Measurements from ENCODE around the gene SNORC. TPM values are rescaled to one million over a fixed set of nuclear protein-coding genes. Genes with fewer than 3 reads are reported as not detected.
"Not testable (repeated sequence)": the region's sequence is repeated elsewhere in the genome, so short reads cannot be mapped to it uniquely, and the experiment has no call there.

The SNORC gene
- total RNA-seq, 1 donor from 2014 or later, result 1.9 TPM

DNA sequence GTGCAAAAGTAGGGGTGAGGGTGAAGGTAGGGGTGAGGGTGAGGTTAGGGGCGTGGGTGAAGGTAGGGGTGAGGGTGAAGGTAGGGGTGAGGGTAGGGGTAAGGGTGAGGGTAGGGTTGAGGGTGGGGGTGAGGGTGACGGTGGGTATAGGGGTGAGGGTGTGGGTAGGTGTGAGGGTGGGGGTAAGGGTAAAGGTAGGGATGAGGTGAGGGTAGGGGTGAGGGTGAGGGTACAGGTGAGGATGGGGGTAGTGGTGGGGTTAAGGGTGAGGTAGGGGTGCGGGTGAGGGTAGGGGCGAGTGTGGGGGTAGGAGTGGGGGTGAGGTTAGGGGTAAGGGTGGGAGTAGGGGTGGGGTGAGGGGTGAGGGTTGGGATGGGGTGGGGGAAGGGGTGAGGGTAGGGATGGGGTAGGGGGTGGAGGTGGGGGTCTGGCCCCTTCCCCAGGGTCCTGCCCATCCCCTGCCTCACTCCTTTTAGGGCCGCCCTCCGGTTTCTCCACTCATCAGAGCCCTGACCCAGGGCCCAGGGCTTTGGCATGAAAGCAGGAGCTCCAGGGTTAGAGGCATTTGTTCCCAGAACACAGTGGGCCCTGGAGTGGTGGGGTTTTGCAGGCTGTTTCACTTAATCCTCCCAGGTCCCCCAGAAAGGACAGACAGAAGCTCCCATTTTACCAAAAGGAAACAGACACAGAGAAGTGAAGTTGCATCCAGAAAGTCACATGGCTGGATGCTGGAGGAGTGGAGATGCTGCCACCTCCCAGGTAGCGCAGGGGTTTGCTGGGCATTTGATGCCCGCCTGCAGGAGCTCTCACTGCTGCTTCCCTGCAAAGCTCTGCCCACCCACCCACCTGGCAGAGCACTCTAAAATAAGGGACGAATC is 26.9 kb downstream of the SNORC start:
- H3K9me3 Mint-ChIP-seq, result no peaks in the 10 kb centered on the region
- no peak overlapping the region for H3K27ac Mint-ChIP-seq
- peaks cover 9% of the 10 kb centered on the region for H3K4me1 Mint-ChIP-seq (ENCODE audit: low read depth)
- DNase-seq (ENCODE audit: low spot score), result no peak
- no peaks in the 10 kb centered on the region for H3K36me3 Mint-ChIP-seq (ENCODE audit: low read depth)
- no peak overlapping the region for H3K4me3 Mint-ChIP-seq (ENCODE audit: low read depth)
- intact Hi-C loops (cut with micrococcal nuclease), result loop anchor here (5.0 to 10.0 kb wide), 2 partner anchors 168 to 350 kb away; partner anchors contain the start of gene INPP5D
- no peaks in the 10 kb centered on the region for H3K27me3 Mint-ChIP-seq (ENCODE audit: low read depth)

DNA sequence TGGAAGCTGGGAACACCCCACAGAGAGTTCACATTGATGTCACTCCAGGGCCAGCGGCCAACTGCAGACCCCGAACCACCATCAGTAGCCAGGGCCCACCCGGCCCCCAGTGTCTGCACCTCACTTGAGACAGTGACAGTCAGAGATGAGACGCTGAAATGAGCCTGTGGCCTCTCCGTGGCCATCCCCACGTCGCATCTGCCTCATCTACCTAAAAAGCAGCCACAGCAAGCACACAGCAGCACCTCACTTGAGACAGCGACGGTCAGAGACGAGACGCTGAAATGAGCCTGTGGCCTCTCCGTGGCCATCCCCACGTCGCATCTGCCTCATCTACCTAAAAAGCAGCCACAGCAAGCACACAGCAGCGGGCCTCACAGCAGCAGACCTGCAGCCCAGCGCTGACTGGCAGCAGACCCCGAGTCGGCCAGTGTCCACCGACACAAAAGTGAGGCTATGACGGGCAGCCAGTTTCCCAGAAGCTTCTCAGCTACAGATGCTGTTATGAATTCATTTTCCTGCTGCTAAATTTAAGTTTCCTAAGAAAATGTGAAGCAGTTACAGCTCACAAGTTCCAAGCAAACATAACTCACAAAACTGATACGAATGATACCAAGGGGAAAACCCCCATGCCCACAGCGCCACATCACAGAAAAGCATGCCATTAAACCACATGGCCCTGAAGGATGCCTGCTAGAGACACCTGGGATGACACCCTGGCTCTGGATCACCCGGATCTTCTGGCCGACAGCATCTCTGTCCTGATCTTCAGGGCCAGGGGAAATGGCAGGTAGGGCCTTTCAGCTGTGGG is 27.7 kb downstream of the SNORC start:
- no peaks in the 10 kb centered on the region for H3K36me3 Mint-ChIP-seq (ENCODE audit: low read depth)
- intact Hi-C loops (cut with micrococcal nuclease), result loop anchor here (5.0 to 10.0 kb wide), 2 partner anchors 167 to 349 kb away; partner anchors contain the start of gene INPP5D
- no peak for DNase-seq (ENCODE audit: low spot score)
- H3K9me3 Mint-ChIP-seq, result no peaks in the 10 kb centered on the region
- peaks cover 12% of the 10 kb centered on the region for H3K4me1 Mint-ChIP-seq (ENCODE audit: low read depth)
- H3K27ac Mint-ChIP-seq, result no peak overlapping the region
- peak overlapping the region; percentile 42 for H3K4me3 Mint-ChIP-seq (ENCODE audit: low read depth)
- H3K27me3 Mint-ChIP-seq (ENCODE audit: low read depth), result no peaks in the 10 kb centered on the region

DNA sequence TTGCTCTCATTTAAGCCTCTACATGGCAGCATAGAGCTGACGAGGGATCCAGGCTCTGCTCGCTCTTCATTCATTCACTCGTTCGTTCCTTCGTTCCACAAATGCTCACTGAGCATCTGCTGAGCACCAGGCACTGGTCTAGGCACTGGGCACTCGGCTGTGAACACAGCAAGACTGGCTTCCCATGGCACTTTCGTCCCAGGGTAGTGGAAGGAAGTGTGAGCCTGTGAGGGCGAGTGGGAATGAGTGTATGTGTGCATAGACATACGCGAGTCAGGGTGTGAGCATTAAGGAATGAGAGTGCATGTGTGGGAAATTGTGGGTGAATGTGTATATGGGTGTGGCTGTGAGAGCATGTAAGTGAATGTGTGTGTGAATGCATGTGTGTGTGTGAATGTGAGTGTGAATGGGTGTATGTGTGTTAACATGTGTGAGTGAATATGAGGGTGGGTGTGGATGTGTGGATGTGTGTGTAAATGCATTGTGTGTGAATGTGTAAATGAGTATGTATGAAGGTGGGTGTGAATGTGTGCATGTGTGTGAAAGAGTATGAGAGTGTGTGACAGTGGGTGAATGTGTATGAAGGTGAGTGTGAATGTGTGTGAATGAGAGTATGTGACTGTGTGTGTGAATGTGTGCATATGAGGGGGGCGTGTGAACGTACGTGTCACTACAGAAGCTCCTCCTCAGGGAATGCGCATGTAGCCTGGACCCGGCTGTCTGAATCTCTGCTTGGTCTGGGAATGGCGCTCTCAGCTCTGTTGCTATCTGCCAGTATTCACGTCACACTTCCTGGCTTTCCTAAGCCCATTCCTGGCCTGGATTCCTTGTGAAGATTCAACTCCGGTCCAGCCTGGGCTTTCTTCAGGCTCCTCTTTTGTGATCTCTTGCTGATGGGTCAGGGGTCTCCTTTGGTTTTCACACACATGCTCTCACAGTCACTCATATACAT is 28.8 kb downstream of the SNORC start:
- Mint-ChIP-seq H3K36me3 (ENCODE audit: low read depth) (no peaks in the 10 kb centered on the region), H3K4me3 (ENCODE audit: low read depth) (no peak overlapping the region), H3K9me3 (no peaks in the 10 kb centered on the region), H3K27ac (no peak overlapping the region), H3K27me3 (ENCODE audit: low read depth) (no peaks in the 10 kb centered on the region), H3K4me1 (ENCODE audit: low read depth) (peaks cover 12% of the 10 kb centered on the region)
- no peak for DNase-seq (ENCODE audit: low spot score)
- intact Hi-C loops (cut with micrococcal nuclease), result loop anchor here (5.0 to 10.0 kb wide), 2 partner anchors 166 to 348 kb away; partner anchors contain the start of gene INPP5D

DNA sequence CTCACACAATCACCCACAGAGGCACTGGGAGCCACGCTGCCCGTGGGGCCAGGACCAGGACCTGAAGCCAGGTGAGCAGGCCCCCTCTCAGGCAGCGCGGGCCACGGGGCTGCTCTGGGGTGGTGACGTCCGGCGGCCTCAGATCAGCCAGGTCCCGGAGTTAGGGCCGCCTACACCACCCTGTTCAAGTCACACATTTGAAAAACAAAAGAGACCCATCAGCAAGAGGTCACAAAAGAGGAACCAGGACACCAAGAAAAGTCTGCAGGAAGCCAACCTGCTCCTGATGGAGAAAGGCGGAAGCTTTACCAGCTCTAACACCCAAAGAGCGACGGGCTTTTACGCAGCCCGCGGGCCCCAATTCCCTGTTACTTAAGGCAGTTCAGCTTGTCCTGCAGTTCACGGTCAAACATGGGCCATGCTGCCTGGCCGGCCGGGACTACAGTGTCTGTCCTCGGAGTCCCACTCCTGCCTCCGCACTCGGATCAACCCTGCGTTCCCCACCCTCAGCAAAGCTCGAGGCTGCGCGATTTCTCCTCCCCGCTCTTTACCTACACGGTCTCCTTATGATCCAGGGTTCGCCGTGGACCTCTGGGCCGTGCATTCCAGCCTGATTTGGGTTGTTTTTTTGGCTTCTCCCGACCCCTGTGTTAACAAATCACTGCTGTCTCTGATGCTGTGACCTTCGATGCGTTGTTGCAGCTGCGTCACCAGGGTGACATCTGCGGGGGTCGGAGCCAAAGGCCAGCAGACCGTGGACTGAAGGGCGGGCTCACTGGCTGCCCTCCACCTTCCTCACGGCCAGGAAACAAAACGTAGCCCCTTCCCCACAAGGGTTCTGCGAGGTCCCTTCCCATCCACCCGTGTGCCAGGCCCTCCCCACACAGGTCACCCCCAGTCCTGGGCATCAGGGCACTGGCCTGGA is 31.0 kb downstream of the SNORC start:
- intact Hi-C loops (cut with micrococcal nuclease), result no loop called here
- Mint-ChIP-seq H3K9me3 (no peaks in the 10 kb centered on the region), H3K27ac (no peak overlapping the region), H3K4me3 (ENCODE audit: low read depth) (no peak overlapping the region), H3K27me3 (ENCODE audit: low read depth) (no peaks in the 10 kb centered on the region), H3K4me1 (ENCODE audit: low read depth) (peaks cover 12% of the 10 kb centered on the region), H3K36me3 (ENCODE audit: low read depth) (no peaks in the 10 kb centered on the region)
- DNase-seq (ENCODE audit: low spot score), result no peak

DNA sequence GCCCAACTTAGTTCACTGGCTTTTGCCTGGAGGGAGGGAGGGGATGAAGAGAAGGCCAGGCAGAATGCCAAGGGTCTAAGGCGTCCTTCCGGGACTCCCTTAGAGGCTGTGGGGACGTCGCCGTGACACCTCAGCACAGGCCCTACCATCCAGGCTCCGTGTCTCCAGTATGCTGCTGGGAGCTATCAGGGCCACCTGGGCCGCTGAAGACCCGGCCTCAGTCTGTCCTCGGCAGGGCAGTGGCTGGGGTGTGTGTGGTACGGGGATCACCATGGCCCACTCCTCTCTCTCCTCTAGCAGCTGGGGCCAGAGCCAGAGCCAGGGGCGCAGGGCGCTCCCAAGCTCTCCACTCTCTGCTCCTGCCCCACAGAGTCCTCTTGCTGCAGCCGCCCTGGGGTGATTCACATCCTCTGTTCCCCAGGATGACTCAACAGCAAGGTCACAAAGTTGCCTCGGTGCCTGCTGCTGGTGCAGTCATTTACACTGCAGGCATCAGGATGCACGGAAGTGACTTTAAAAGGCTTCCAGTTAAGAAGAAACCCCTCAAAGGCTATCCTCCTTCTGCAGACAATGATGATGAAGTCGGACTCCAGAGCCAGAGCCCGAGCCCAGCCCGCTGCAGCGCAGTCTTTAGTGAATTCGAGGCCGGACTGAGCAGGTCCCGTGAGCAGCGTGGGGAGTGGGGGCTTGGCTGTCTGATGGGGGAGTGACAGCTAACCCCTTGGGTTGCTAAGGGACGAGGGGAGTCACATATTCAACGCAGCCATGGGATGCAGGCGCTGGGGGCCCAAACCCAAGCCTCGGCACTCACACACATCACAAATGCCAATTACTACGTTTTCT is 31.9 kb downstream of the SNORC start:
- no peak overlapping the region for H3K4me3 Mint-ChIP-seq (ENCODE audit: low read depth)
- H3K9me3 Mint-ChIP-seq, result no peaks in the 10 kb centered on the region
- no peaks in the 10 kb centered on the region for H3K36me3 Mint-ChIP-seq (ENCODE audit: low read depth)
- intact Hi-C loops (cut with micrococcal nuclease), result no loop called here
- H3K27ac Mint-ChIP-seq, result peak overlapping the region; percentile 76
- no peaks in the 10 kb centered on the region for H3K27me3 Mint-ChIP-seq (ENCODE audit: low read depth)
- no peak for DNase-seq (ENCODE audit: low spot score)
- H3K4me1 Mint-ChIP-seq (ENCODE audit: low read depth), result peaks cover 10% of the 10 kb centered on the region

DNA sequence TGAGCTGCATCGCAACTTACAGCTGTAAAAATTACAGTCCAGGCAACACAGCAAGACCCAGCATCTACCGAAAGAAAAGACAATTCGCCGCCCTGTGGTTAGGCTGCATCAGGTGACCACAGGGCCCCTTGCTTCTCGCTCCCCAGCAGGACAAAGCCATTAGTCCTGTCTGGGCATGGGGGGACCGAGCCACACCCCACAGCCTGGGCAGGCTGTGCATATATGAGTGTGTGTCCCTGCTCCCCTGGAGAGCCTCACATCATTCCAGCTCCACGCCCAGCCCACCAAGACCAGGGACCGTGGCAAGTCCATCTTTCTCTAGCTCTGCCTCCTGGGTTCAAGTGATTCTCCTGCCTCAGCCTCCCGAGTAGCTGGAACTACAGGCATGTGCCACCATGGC is 33.9 kb downstream of the SNORC start:
- no peak overlapping the region for H3K4me3 Mint-ChIP-seq (ENCODE audit: low read depth)
- H3K9me3 Mint-ChIP-seq, result no peaks in the 10 kb centered on the region
- H3K4me1 Mint-ChIP-seq (ENCODE audit: low read depth), result peaks cover 5% of the 10 kb centered on the region
- intact Hi-C loops (cut with micrococcal nuclease), result no loop called here
- H3K27me3 Mint-ChIP-seq (ENCODE audit: low read depth), result peaks cover 3% of the 10 kb centered on the region
- no peak for DNase-seq (ENCODE audit: low spot score)
- no peak overlapping the region for H3K27ac Mint-ChIP-seq
- no peaks in the 10 kb centered on the region for H3K36me3 Mint-ChIP-seq (ENCODE audit: low read depth)

DNA sequence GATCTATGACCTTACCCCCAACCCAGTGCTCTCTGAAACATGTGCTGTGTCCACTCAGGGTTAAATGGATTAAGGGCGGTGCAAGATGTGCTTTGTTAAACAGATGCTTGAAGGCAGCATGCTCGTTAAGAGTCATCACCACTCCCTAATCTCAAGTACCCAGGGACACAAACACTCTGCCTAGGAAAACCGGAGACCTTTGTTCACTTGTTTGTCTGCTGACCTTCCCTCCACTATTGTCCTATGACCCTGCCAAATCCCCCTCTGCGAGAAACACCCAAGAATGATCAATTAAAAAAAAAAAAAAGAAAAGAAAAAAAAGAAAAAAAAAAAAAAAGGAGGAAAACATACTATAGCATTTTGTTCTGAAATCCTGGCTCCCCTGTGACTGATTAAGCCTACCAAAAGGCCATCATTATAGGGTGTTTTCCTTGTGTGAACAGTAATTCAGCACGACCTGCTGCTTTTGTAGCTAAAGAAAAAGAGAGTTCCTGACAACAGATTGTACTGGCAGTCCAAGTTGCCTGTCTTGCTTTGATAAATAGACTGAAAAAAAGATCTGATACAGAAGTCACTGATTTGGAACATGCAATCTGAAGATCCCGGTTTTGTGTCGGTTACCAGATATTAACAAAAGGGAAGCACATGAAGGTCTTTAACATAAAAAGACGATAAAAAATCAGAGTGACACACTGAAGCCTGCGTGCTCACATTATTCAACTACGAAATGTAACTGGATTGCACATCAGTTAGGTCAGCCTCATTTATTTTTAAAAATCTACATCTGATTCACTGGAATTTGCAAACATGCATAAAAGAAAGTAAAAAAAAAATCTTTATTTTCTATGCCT is 37.0 kb downstream of the SNORC start:
- not testable (repeated sequence) for H3K27ac Mint-ChIP-seq

DNA sequence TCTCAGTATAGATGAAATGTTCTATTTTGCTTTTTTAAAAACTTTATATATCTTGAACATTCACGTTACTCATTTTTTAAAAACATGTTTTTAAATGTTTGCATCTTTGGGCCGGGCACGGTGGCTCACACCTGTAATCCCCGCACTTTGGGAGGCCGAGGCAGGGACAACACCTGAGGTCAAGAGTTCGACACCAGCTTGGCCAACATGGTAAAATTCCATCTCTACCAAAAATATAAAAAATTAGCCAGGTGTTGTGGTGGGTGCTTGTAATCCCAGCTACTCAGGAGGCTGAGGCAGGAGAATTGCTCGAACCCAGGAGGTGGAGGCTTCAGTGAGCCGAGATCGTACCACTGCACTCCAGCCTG is 37.6 kb downstream of the SNORC start:
- H3K36me3 Mint-ChIP-seq (ENCODE audit: low read depth); DNase-seq (ENCODE audit: low spot score); H3K4me1 Mint-ChIP-seq (ENCODE audit: low read depth); H3K4me3 Mint-ChIP-seq (ENCODE audit: low read depth); intact Hi-C loops (cut with micrococcal nuclease); H3K27ac Mint-ChIP-seq: not testable (repeated sequence)
- Mint-ChIP-seq H3K27me3 (ENCODE audit: low read depth) (peaks cover 18% of the 10 kb centered on the region), H3K9me3 (peaks cover 10% of the 10 kb centered on the region)

More for the DNA sequence above, 37.0 kb downstream of the SNORC start:
- intact Hi-C loops (cut with micrococcal nuclease); DNase-seq (ENCODE audit: low spot score); H3K4me1 Mint-ChIP-seq (ENCODE audit: low read depth); H3K4me3 Mint-ChIP-seq (ENCODE audit: low read depth); H3K36me3 Mint-ChIP-seq (ENCODE audit: low read depth): not testable (repeated sequence)
- H3K27me3 Mint-ChIP-seq (ENCODE audit: low read depth), result peaks cover 18% of the 10 kb centered on the region
- H3K9me3 Mint-ChIP-seq, result peaks cover 10% of the 10 kb centered on the region

DNA sequence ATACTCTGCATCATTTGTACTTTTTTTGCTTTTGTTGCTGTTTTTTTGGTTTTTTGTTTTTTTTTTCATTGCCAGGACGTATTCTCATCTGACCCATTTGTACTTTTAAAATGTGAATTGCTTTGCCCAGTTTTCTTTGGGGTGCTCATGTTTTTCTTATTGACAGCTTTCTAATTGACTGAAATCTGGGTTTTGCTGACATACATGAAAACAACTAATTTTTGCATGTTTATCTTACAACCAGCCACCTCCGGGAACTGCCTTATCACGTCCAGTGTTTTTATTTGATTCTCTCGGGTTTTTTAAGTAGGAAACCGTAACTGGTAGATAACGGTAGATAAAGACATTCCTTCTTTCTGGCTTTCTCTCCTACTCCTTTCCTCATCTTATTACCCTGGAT is 38.6 kb downstream of the SNORC start:
- no peak for DNase-seq (ENCODE audit: low spot score)
- Mint-ChIP-seq H3K4me3 (ENCODE audit: low read depth) (no peak overlapping the region), H3K4me1 (ENCODE audit: low read depth) (no peaks in the 10 kb centered on the region), H3K36me3 (ENCODE audit: low read depth) (no peaks in the 10 kb centered on the region), H3K27ac (no peak overlapping the region), H3K27me3 (ENCODE audit: low read depth) (peaks cover 22% of the 10 kb centered on the region), H3K9me3 (peaks cover 16% of the 10 kb centered on the region)
- intact Hi-C loops (cut with micrococcal nuclease), result no loop called here

DNA sequence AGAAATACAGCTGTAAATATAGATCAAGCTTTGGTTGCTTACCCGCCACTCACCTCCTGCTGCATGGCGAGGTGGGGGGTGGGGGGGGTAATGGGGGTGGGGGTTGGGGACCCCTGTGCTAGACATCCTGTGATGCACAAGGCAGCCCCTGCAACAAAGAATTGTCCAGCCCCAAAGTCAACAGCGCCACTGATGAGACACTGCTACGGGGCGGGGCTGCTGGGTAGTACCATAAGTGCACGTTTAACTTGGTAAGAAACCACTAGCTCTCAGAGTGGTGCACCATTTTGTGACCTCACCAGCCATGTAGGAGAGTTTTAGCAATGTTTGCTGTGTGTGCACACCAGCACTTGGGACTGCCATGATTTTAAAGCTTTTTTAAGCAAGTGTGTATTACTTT is 40.3 kb downstream of the SNORC start:
- peaks cover 26% of the 10 kb centered on the region for H3K27me3 Mint-ChIP-seq (ENCODE audit: low read depth)
- H3K36me3 Mint-ChIP-seq (ENCODE audit: low read depth), result no peaks in the 10 kb centered on the region
- no peak overlapping the region for H3K27ac Mint-ChIP-seq
- H3K4me1 Mint-ChIP-seq (ENCODE audit: low read depth), result no peaks in the 10 kb centered on the region
- peaks cover 16% of the 10 kb centered on the region for H3K9me3 Mint-ChIP-seq
- no peak overlapping the region for H3K4me3 Mint-ChIP-seq (ENCODE audit: low read depth)
- no peak for DNase-seq (ENCODE audit: low spot score)
- intact Hi-C loops (cut with micrococcal nuclease), result no loop called here
